Measurements from ENCODE around the gene JUNB. TPM values are rescaled to one million over a fixed set of nuclear protein-coding genes. Genes with fewer than 3 reads are reported as not detected.

JUNB gene
- total RNA-seq, 1 donor from 2014 or later: 119 TPM

GRCh38 chr19:12842511-12842910 lies 51.2 kb downstream of the JUNB start:
- no peak for DNase-seq (ENCODE audit: low spot score)

Other genes starting within 250 kb of the JUNB start
- 13.9 TPM for gene ZNF564, start 240.0 kb upstream of the JUNB start, total RNA-seq
- 15.6 TPM for gene ZNF490, start 180.7 kb upstream of the JUNB start, total RNA-seq
- gene ZNF791, start 180.6 kb upstream of the JUNB start, total RNA-seq: 27.1 TPM
- 104 TPM for gene MAN2B1, start 124.7 kb upstream of the JUNB start, total RNA-seq
- 14.5 TPM for gene WDR83, start 124.7 kb upstream of the JUNB start, total RNA-seq
- gene DHPS, start 109.6 kb upstream of the JUNB start, total RNA-seq: 89.0 TPM
- gene GNG14, start 103.5 kb upstream of the JUNB start, total RNA-seq: not detected
- gene FBXW9, start 94.9 kb upstream of the JUNB start, total RNA-seq: 8.9 TPM
- 65.5 TPM for gene TNPO2, start 67.6 kb upstream of the JUNB start, total RNA-seq
- 172 TPM for gene TRIR, start 56.8 kb upstream of the JUNB start, total RNA-seq
- 64.8 TPM for gene GET3, start 54.0 kb upstream of the JUNB start, total RNA-seq
- gene BEST2, start 39.7 kb upstream of the JUNB start, total RNA-seq: not detected
- gene HOOK2, start 15.9 kb upstream of the JUNB start, total RNA-seq: 128 TPM
- 319 TPM for gene PRDX2, start 10.3 kb downstream of the JUNB start, total RNA-seq
- 4.1 TPM for gene THSD8, start 10.6 kb downstream of the JUNB start, total RNA-seq
- gene RNASEH2A, start 15.1 kb downstream of the JUNB start, total RNA-seq: 7.3 TPM
- gene RTBDN, start 43.1 kb downstream of the JUNB start, total RNA-seq: not detected
- gene MAST1, start 47.0 kb downstream of the JUNB start, total RNA-seq: 0.83 TPM
- 48.7 TPM for gene DNASE2, start 90.0 kb downstream of the JUNB start, total RNA-seq
- not detected for gene KLF1, start 95.7 kb downstream of the JUNB start, total RNA-seq
- 33.7 TPM for gene GCDH, start 99.7 kb downstream of the JUNB start, total RNA-seq
- gene SYCE2, start 127.8 kb downstream of the JUNB start, total RNA-seq: not detected
- 54.0 TPM for gene FARSA, start 142.2 kb downstream of the JUNB start, total RNA-seq
- gene CALR, start 147.1 kb downstream of the JUNB start, total RNA-seq: 1,099 TPM
- gene RAD23A, start 154.4 kb downstream of the JUNB start, total RNA-seq: 83.0 TPM
- gene GADD45GIP1, start 165.7 kb downstream of the JUNB start, total RNA-seq: 17.6 TPM
- 0.26 TPM for gene DAND5, start 178.1 kb downstream of the JUNB start, total RNA-seq
- 135 TPM for gene NFIX, start 204.0 kb downstream of the JUNB start, total RNA-seq